Dendritic cell treated with granulocyte-macrophage colony-stimulating factor and Interleukin-4, amounts not matched to agents 40 ng/mL and 50 ng/mL, for 4 days (primary cell): ENCODE data around the gene CEMIP2.

Experiments used
- H3K27ac Mint-ChIP-seq: one replicate; pipeline ENCODE4 v1.8.0; 2022; ENCODE audit warnings: mild to moderate bottlenecking, mixed read lengths
- H3K27me3 Mint-ChIP-seq: one replicate; pipeline ENCODE4 v1.8.0; 2022; ENCODE audit warnings: mild to moderate bottlenecking, mixed read lengths
- H3K36me3 Mint-ChIP-seq: one replicate; pipeline ENCODE4 v1.8.0; 2022; ENCODE audit warnings: low read depth, mixed read lengths
- H3K4me1 Mint-ChIP-seq: one replicate; pipeline ENCODE4 v1.8.0; 2022; ENCODE audit warnings: low read depth, mixed read lengths
- H3K4me3 Mint-ChIP-seq: one replicate; pipeline ENCODE4 v1.8.0; 2022; ENCODE audit warnings: mild to moderate bottlenecking, moderate library complexity, mixed read lengths
- H3K9me3 Mint-ChIP-seq: one replicate; pipeline ENCODE4 v1.8.0; 2022; ENCODE audit warnings: mixed read lengths
- intact Hi-C: fragments of 100-400 bp; cut with micrococcal nuclease; formaldehyde crosslinking; loops from one replicate; pipeline ENCODE4 v1.15.0; 2022

The CEMIP2 gene

GRCh38 chr9:71747576-71747975 is 20.7 kb downstream of the CEMIP2 start:
- peaks cover 35% of the 10 kb centered on the region for H3K36me3 Mint-ChIP-seq
- H3K4me1 Mint-ChIP-seq, result peaks cover 63% of the 10 kb centered on the region
- no peak overlapping the region for H3K4me3 Mint-ChIP-seq
- no peaks in the 10 kb centered on the region for H3K27me3 Mint-ChIP-seq
- no peaks in the 10 kb centered on the region for H3K9me3 Mint-ChIP-seq
- intact Hi-C loops, result no loop called here
- H3K27ac Mint-ChIP-seq, result peak overlapping the region; percentile 32

GRCh38 chr9:71746758-71747125 is 21.6 kb downstream of the CEMIP2 start:
- peaks cover 68% of the 10 kb centered on the region for H3K4me1 Mint-ChIP-seq
- H3K27ac Mint-ChIP-seq, result no peak overlapping the region
- no peak overlapping the region for H3K4me3 Mint-ChIP-seq
- intact Hi-C loops, result no loop called here
- H3K27me3 Mint-ChIP-seq, result no peaks in the 10 kb centered on the region
- H3K9me3 Mint-ChIP-seq, result no peaks in the 10 kb centered on the region
- H3K36me3 Mint-ChIP-seq, result peaks cover 42% of the 10 kb centered on the region

DNA sequence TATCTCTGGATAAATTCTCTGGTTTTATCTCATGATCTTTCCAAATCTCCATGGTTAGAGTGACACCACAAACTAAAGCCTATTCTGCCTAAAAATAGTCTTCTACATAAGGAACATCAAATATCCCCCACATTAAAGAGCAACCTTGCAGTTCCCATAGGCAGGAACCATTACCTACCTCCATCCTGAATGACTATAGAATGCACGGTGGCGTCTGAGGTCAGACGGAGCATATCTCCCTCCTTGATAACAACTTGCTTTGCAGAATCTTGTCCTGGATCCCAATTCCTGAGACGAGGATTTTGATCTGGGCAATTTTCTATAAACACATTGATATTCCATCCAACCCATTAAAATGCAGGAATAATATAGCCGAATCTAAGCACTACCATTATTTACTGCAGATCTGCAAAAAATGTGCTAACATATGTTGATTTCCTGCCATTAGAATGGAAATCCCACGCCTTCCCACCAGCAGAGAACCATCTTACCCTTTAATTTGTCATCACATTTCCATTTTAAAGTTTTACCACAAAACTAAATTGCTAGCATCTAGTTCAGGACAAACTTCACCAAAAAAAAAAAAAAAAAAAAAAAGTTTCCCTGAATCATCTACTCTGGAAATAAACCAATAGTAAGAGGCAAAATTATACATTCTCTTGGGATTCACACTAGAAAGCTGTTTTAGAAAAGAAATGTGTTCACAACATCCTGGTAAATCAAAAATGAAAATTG is 22.1 kb downstream of the CEMIP2 start:
- H3K27ac Mint-ChIP-seq, result no peak overlapping the region
- H3K36me3 Mint-ChIP-seq, result peaks cover 42% of the 10 kb centered on the region
- H3K9me3 Mint-ChIP-seq, result no peaks in the 10 kb centered on the region
- H3K4me1 Mint-ChIP-seq, result peaks cover 67% of the 10 kb centered on the region
- no peak overlapping the region for H3K4me3 Mint-ChIP-seq
- H3K27me3 Mint-ChIP-seq, result no peaks in the 10 kb centered on the region
- intact Hi-C loops, result no loop called here

- Mint-ChIP-seq H3K4me1 (peaks cover 63% of the 10 kb centered on the region), H3K4me3 (no peak overlapping the region), H3K9me3 (no peaks in the 10 kb centered on the region), H3K36me3 (peaks cover 48% of the 10 kb centered on the region), H3K27me3 (no peaks in the 10 kb centered on the region), H3K27ac (no peak overlapping the region)
- intact Hi-C loops, result no loop called here
These were observed 23.4 kb downstream of the CEMIP2 start for GRCh38 chr9:71744754-71745521.

GRCh38 chr9:71743882-71744281 is 24.4 kb downstream of the CEMIP2 start:
- intact Hi-C loops, result no loop called here
- no peaks in the 10 kb centered on the region for H3K9me3 Mint-ChIP-seq
- peaks cover 49% of the 10 kb centered on the region for H3K36me3 Mint-ChIP-seq
- H3K4me3 Mint-ChIP-seq, result no peak overlapping the region
- peaks cover 63% of the 10 kb centered on the region for H3K4me1 Mint-ChIP-seq
- no peak overlapping the region for H3K27ac Mint-ChIP-seq
- H3K27me3 Mint-ChIP-seq, result no peaks in the 10 kb centered on the region

GRCh38 chr9:71743217-71743705 is 25.1 kb downstream of the CEMIP2 start:
- H3K9me3 Mint-ChIP-seq, result no peaks in the 10 kb centered on the region
- peaks cover 58% of the 10 kb centered on the region for H3K4me1 Mint-ChIP-seq
- H3K27me3 Mint-ChIP-seq, result no peaks in the 10 kb centered on the region
- peaks cover 55% of the 10 kb centered on the region for H3K36me3 Mint-ChIP-seq
- H3K4me3 Mint-ChIP-seq, result no peak overlapping the region
- intact Hi-C loops, result no loop called here
- H3K27ac Mint-ChIP-seq, result no peak overlapping the region

- Mint-ChIP-seq H3K36me3 (peaks cover 61% of the 10 kb centered on the region), H3K27ac (peak overlapping the region; percentile 34), H3K4me3 (no peak overlapping the region), H3K27me3 (no peaks in the 10 kb centered on the region), H3K9me3 (no peaks in the 10 kb centered on the region), H3K4me1 (peaks cover 52% of the 10 kb centered on the region)
- intact Hi-C loops, result no loop called here
These were observed 25.6 kb downstream of the CEMIP2 start for GRCh38 chr9:71742703-71743102.

DNA sequence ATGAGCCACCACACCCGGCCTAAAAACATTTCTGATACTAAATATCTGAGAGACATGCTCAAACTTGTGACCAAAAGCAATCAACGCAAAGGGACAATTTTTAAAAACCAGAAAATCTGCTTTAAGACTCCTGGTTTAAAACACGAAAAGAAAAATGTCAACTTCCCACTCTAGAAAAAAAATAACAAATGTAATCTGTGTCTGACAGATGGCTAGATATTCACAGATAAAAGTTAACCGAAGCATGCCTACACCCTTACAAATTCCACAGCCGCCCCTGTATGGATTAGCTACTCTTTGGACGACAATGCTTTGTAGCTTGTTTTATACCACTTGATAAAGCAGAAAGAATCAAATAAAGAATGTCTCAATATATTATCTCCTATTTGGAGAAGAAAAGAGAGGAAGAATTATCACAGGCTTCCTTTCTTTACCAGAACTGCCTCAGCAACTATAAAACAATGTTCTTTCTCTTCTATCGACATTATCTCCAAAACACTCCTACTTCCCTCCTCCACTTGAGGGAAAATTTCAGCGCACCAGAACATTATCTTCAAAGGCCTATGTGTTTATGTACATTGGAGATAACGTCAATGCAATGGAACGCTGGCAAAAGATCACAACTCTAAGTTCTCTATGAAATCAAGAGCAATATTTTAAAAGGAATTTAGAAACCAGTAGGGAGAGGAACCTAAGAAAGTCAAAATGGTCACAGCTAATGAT is 26.2 kb downstream of the CEMIP2 start:
- no peak overlapping the region for H3K4me3 Mint-ChIP-seq
- no peaks in the 10 kb centered on the region for H3K27me3 Mint-ChIP-seq
- no peaks in the 10 kb centered on the region for H3K9me3 Mint-ChIP-seq
- peak overlapping the region; percentile 34 for H3K27ac Mint-ChIP-seq
- intact Hi-C loops, result no loop called here
- H3K36me3 Mint-ChIP-seq, result peaks cover 65% of the 10 kb centered on the region
- H3K4me1 Mint-ChIP-seq, result peaks cover 46% of the 10 kb centered on the region

DNA sequence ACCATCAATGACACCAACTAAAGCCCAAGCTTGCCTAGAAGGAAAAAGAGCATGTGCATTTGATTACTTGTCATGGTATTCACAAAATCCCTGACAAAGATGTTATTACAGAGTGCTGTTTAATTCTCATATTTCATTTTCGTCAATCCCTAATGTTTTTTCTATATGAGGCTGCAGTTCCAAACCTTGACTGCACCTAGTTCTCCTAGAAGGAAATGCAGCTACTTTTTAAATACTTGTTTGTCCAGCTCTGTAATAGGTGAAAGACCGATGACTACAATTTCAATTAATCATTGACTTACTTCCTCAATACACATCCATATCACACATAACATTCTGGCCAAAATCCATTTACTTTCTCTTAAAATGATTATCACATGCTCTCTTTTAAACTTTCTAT is 28.1 kb downstream of the CEMIP2 start:
- peaks cover 71% of the 10 kb centered on the region for H3K36me3 Mint-ChIP-seq
- H3K27ac Mint-ChIP-seq, result no peak overlapping the region
- H3K9me3 Mint-ChIP-seq, result no peaks in the 10 kb centered on the region
- H3K4me1 Mint-ChIP-seq, result peaks cover 40% of the 10 kb centered on the region
- intact Hi-C loops, result no loop called here
- H3K4me3 Mint-ChIP-seq, result no peak overlapping the region
- H3K27me3 Mint-ChIP-seq, result no peaks in the 10 kb centered on the region

GRCh38 chr9:71737455-71737854 is 30.9 kb downstream of the CEMIP2 start:
- Mint-ChIP-seq H3K9me3 (no peaks in the 10 kb centered on the region), H3K27ac (no peak overlapping the region), H3K36me3 (peaks cover 85% of the 10 kb centered on the region), H3K4me3 (no peak overlapping the region), H3K27me3 (no peaks in the 10 kb centered on the region), H3K4me1 (peaks cover 13% of the 10 kb centered on the region)
- intact Hi-C loops, result no loop called here

DNA sequence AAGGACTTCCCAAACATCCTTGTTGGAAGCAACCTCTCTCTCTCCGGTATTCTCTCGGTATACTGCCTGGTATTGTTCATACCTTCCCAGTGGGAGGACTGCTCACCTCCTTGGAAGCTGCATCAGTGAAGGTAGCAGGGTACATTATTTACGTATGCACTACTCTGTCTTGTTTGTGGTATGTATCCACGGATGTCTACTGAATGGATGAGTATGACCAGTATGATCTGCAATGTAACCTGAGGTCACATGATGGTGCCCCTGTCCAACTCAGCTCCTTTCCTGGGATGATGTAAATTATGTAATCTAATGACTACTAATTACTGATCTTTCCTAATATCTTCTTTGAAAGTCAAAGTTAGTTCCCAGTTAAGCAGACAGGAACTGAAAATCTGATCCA is 32.1 kb downstream of the CEMIP2 start:
- intact Hi-C loops, result no loop called here
- Mint-ChIP-seq H3K4me1 (peaks cover 6% of the 10 kb centered on the region), H3K4me3 (no peak overlapping the region), H3K9me3 (no peaks in the 10 kb centered on the region), H3K36me3 (peaks cover 92% of the 10 kb centered on the region), H3K27me3 (no peaks in the 10 kb centered on the region), H3K27ac (no peak overlapping the region)

- H3K4me3 Mint-ChIP-seq, result no peak overlapping the region
- H3K27ac Mint-ChIP-seq, result no peak overlapping the region
- H3K9me3 Mint-ChIP-seq, result no peaks in the 10 kb centered on the region
- intact Hi-C loops, result no loop called here
- H3K4me1 Mint-ChIP-seq, result peaks cover 10% of the 10 kb centered on the region
- H3K27me3 Mint-ChIP-seq, result no peaks in the 10 kb centered on the region
- H3K36me3 Mint-ChIP-seq, result peaks cover 94% of the 10 kb centered on the region
These were observed 33.4 kb downstream of the CEMIP2 start for GRCh38 chr9:71734950-71735349.

DNA sequence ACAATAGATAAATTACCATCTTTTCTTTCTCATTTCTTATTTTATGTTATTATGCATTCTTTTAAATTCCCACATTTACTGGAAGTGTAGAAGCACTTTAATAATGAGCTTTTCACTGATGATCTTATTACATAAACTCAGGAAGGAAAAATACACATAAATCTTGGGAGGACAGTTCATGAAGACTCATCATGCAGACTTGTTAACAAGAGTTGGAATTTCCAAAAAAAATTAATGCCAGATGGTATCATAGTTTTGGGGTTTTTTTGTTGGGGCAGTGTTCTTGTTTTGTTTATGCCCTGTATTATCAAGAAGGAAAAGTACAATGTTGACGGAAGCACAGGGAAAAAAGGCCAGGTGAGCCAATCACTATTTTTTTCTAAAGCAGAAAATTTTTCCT is 35.1 kb downstream of the CEMIP2 start:
- Mint-ChIP-seq H3K9me3 (no peaks in the 10 kb centered on the region), H3K27ac (no peak overlapping the region), H3K4me3 (no peak overlapping the region), H3K36me3 (peaks cover 96% of the 10 kb centered on the region), H3K27me3 (no peaks in the 10 kb centered on the region), H3K4me1 (peaks cover 14% of the 10 kb centered on the region)
- intact Hi-C loops, result no loop called here
